H9 (cell line): Measurements from ENCODE around the gene COLQ. TPM values are rescaled to one million over a fixed set of nuclear protein-coding genes. Genes with fewer than 3 reads are reported as not detected.
"Not testable (repeated sequence)": the region's sequence is repeated elsewhere in the genome, so short reads cannot be mapped to it uniquely, and the experiment has no call there.

Source experiments
- DNase-seq: peaks from one replicate; pipeline ENCODE4 v3.0.0-alpha.2; 2017
- H2AFZ ChIP-seq: one replicate; pipeline ENCODE4 v1.6.1; 2013; ENCODE audit warnings: mild to moderate bottlenecking, low read length, control low read depth, moderate library complexity
- H2AK5ac ChIP-seq: 2 replicates; pipeline ENCODE4 v1.6.1; 2013; ENCODE audit warnings: low read length, control low read depth, mixed read lengths; ENCODE audit not compliant: insufficient read length
- H2BK120ac ChIP-seq: one replicate; pipeline ENCODE4 v1.6.1; 2013; ENCODE audit warnings: low read depth, mild to moderate bottlenecking, low read length, control low read depth, inconsistent platforms; ENCODE audit not compliant: poor library complexity, severe bottlenecking
- H2BK12ac ChIP-seq: 2 replicates; pipeline ENCODE4 v1.6.1; 2013; ENCODE audit warnings: low read length, control low read depth, mixed read lengths, low read depth; ENCODE audit not compliant: insufficient read length
- H2BK15ac ChIP-seq: 2 replicates; pipeline ENCODE4 v1.6.1; 2013; ENCODE audit warnings: low read depth, low read length, control low read depth
- H2BK20ac ChIP-seq: one replicate; pipeline ENCODE4 v1.6.1; 2013; ENCODE audit warnings: low read depth, mild to moderate bottlenecking, low read length, control low read depth, inconsistent platforms; ENCODE audit not compliant: poor library complexity, severe bottlenecking
- H2BK5ac ChIP-seq: 2 replicates; pipeline ENCODE4 v1.6.1; 2013; ENCODE audit warnings: low read length, control low read depth, mixed read lengths; ENCODE audit not compliant: insufficient read length
- H3K14ac ChIP-seq: 2 replicates; pipeline ENCODE4 v1.6.1; 2013; ENCODE audit warnings: low read length, control low read depth; ENCODE audit not compliant: insufficient read depth
- H3K18ac ChIP-seq: 2 replicates; pipeline ENCODE4 v1.6.1; 2013; ENCODE audit warnings: low read depth, mild to moderate bottlenecking, mixed read lengths, low read length, control low read depth; ENCODE audit not compliant: insufficient read length
- H3K23ac ChIP-seq: 2 replicates; pipeline ENCODE4 v1.6.1; 2013; ENCODE audit warnings: low read length, control low read depth, mixed read lengths, low read depth; ENCODE audit not compliant: insufficient read length
- H3K23me2 ChIP-seq: 2 replicates; pipeline ENCODE4 v1.6.1; 2013; ENCODE audit warnings: low read depth, mild to moderate bottlenecking, mixed read lengths, low read length, control low read depth; ENCODE audit not compliant: insufficient read length, poor library complexity, severe bottlenecking
- H3K27ac ChIP-seq: 2 replicates; pipeline ENCODE4 v1.5.1; 2013; ENCODE audit warnings: low read length, control low read depth, mixed read lengths, low read depth; ENCODE audit not compliant: insufficient read length
- H3K27me3 ChIP-seq: 2 replicates; pipeline ENCODE4 v1.6.1; 2013; ENCODE audit warnings: low read length, control low read depth, inconsistent platforms; ENCODE audit not compliant: insufficient read depth
- H3K4ac ChIP-seq: 2 replicates; pipeline ENCODE4 v1.6.1; 2013; ENCODE audit warnings: low read depth, mild to moderate bottlenecking, control low read depth, inconsistent platforms, low read length, moderate library complexity
- H3K4me1 ChIP-seq: 2 replicates; pipeline ENCODE4 v1.6.1; 2013; ENCODE audit warnings: low read length, control low read depth, inconsistent platforms; ENCODE audit not compliant: insufficient read depth
- H3K4me2 ChIP-seq: 2 replicates; pipeline ENCODE4 v1.6.1; 2013; ENCODE audit warnings: low read length, control low read depth, mixed read lengths; ENCODE audit not compliant: insufficient read length, insufficient read depth
- H3K56ac ChIP-seq: 2 replicates; pipeline ENCODE4 v1.6.1; 2013; ENCODE audit warnings: low read depth, mild to moderate bottlenecking, mixed read lengths, low read length, control low read depth; ENCODE audit not compliant: insufficient read length
- H3K79me1 ChIP-seq: 2 replicates; pipeline ENCODE4 v1.6.1; 2013; ENCODE audit warnings: low read depth, mild to moderate bottlenecking, moderate library complexity, low read length, control low read depth, inconsistent platforms; ENCODE audit not compliant: insufficient read depth, poor library complexity, severe bottlenecking
- H3K79me2 ChIP-seq: 2 replicates; pipeline ENCODE4 v1.6.1; 2013; ENCODE audit warnings: low read length, control low read depth, inconsistent platforms; ENCODE audit not compliant: insufficient read depth
- H3K9ac ChIP-seq: 2 replicates; pipeline ENCODE4 v1.6.1; 2013; ENCODE audit warnings: low read length, control low read depth, mixed read lengths; ENCODE audit not compliant: insufficient read length; ENCODE audit errors: extremely low read depth
- H3K9me3 ChIP-seq: one replicate; pipeline ENCODE4 v1.6.1; 2013; ENCODE audit warnings: low read depth, low read length, inconsistent platforms; ENCODE audit not compliant: control insufficient read depth
- H3T11ph ChIP-seq: one replicate; pipeline ENCODE4 v1.6.1; 2013; ENCODE audit warnings: mild to moderate bottlenecking, low read length, control low read depth, inconsistent platforms
- H4K20me1 ChIP-seq: one replicate; pipeline ENCODE4 v1.6.1; 2013; ENCODE audit not compliant: control insufficient read depth, insufficient read length, insufficient read depth
- H4K5ac ChIP-seq: 2 replicates; pipeline ENCODE4 v1.6.1; 2013; ENCODE audit warnings: low read depth, mild to moderate bottlenecking, mixed read lengths, low read length, control low read depth; ENCODE audit not compliant: insufficient read length
- H4K8ac ChIP-seq: replicated peaks from 2 replicates; pipeline ENCODE4 v1.6.1; 2013; ENCODE audit warnings: low read length, control low read depth, mixed read lengths, low read depth; ENCODE audit not compliant: insufficient read length
- H4K91ac ChIP-seq: 2 replicates; pipeline ENCODE4 v1.6.1; 2013; ENCODE audit warnings: low read depth, mild to moderate bottlenecking, moderate library complexity, mixed read lengths, low read length, control low read depth; ENCODE audit not compliant: insufficient read length
- H3K27ac Mint-ChIP-seq, 3 experiments: 2 replicates in 2 of 3; 3 replicates in 1 of 3; pipeline ENCODE4 v1.8.0; 2020 to 2021; ENCODE audit warnings: mixed read lengths in 3 of 3, mild to moderate bottlenecking in 1 of 3, moderate library complexity in 1 of 3
- H3K27me3 Mint-ChIP-seq: 2 replicates; pipeline ENCODE4 v1.8.0; 2021; ENCODE audit warnings: low read depth, mild to moderate bottlenecking, moderate library complexity, mixed read lengths
- H3K36me3 Mint-ChIP-seq, 3 experiments: 2 replicates in 2 of 3; 3 replicates in 1 of 3; pipeline ENCODE4 v1.8.0; 2020 to 2021; ENCODE audit warnings: low read depth in 3 of 3, mixed read lengths in 3 of 3; ENCODE audit not compliant: insufficient read depth in 1 of 3
- H3K4me1 Mint-ChIP-seq, 2 experiments: 2 replicates each; pipeline ENCODE4 v1.8.0; 2020; ENCODE audit warnings: mixed read lengths in 2 of 2
- H3K4me3 Mint-ChIP-seq, 2 experiments: 2 replicates in 1 of 2; 3 replicates in 1 of 2; pipeline ENCODE4 v1.8.0; 2020 to 2021; ENCODE audit warnings: mild to moderate bottlenecking in 2 of 2, mixed read lengths in 2 of 2, moderate library complexity in 1 of 2
- H3K9me3 Mint-ChIP-seq, 2 experiments: 2 replicates in 1 of 2; 3 replicates in 1 of 2; pipeline ENCODE4 v1.8.0; 2020; ENCODE audit warnings: mild to moderate bottlenecking in 2 of 2, mixed read lengths in 2 of 2, moderate library complexity in 1 of 2
- CTCF ChIP-seq: fragments of 200-600 bp; sonication (generic); conservative IDR thresholded peaks from 3 replicates; pipeline ENCODE4 v1.8.0; 2021; ENCODE audit warnings: antibody characterized with exemption, mild to moderate bottlenecking
- WGBS: extraction: QIAGEN DNeasy Blood & Tissue Kit; methylation state at CpG from one replicate; pipeline ENCODE4 v1.1.7; 2013; ENCODE audit warnings: missing lambda C conversion rate, low lambda C conversion rate, mixed read lengths; ENCODE audit not compliant: insufficient read length; ENCODE audit errors: extremely low coverage; 5-methylcytosine and 5-hydroxymethylcytosine counted together
- total RNA-seq: library from RNA; stranded (reverse); gene quantifications from 2 replicates; pipeline ENCODE4 v1.2.1, GENCODE V29; 2021

Gene COLQ
- total RNA-seq, 1 experiment from 2014 or later = 0.61 TPM

GRCh38 chr3:15486020-15486419 is 35.5 kb downstream of the COLQ start:
- H4K91ac ChIP-seq = no peak overlapping the region
- H3K4ac ChIP-seq = no peak overlapping the region
- no peak overlapping the region for H2BK5ac ChIP-seq
- H2BK20ac ChIP-seq = no peak overlapping the region
- no peak overlapping the region for H2BK12ac ChIP-seq
- no peak overlapping the region for H3K56ac ChIP-seq
- no peak overlapping the region for H4K5ac ChIP-seq
- H2BK120ac ChIP-seq = no peak overlapping the region
- no peak overlapping the region for H3K27ac ChIP-seq
- no peaks in the 10 kb centered on the region for H3K4me1 ChIP-seq
- Mint-ChIP-seq H3K4me1 (no peaks in the 10 kb centered on the region), H3K4me3 (no peak overlapping the region), H3K36me3 (no peaks in the 10 kb centered on the region), H3K27ac (no peak overlapping the region), H3K9me3 (peaks cover 0 to 4% of the 10 kb centered on the region in 2 experiments; a peak in 1 of 5 replicates), H3K27me3 (peaks cover 31% of the 10 kb centered on the region)
- no CpG with 5 or more reads among the region's 2 CpGs for WGBS
- no peak overlapping the region for H3K14ac ChIP-seq
- H3K4me2 ChIP-seq = no peak overlapping the region
- TF ChIP-seq CTCF = no peak
- H4K8ac ChIP-seq = no peak overlapping the region
- no peak overlapping the region for H2BK15ac ChIP-seq
- H3K23me2 ChIP-seq = no peaks in the 10 kb centered on the region
- no peak overlapping the region for H3K9ac ChIP-seq
- H3K79me2 ChIP-seq = no peaks in the 10 kb centered on the region
- H3K23ac ChIP-seq = no peak overlapping the region
- DNase-seq = no peak
- no peaks in the 10 kb centered on the region for H4K20me1 ChIP-seq
- no peak overlapping the region for H2AK5ac ChIP-seq
- no peak overlapping the region for H3T11ph ChIP-seq
- H2AFZ ChIP-seq = no peak overlapping the region
- H3K27me3 ChIP-seq = no peaks in the 10 kb centered on the region
- H3K18ac ChIP-seq = no peak overlapping the region
- no peaks in the 10 kb centered on the region for H3K79me1 ChIP-seq
- H3K9me3 ChIP-seq = no peaks in the 10 kb centered on the region

- H3K27me3 ChIP-seq, H2BK120ac ChIP-seq, H3K23me2 ChIP-seq, H3K79me2 ChIP-seq, H3T11ph ChIP-seq, H3K4me3 Mint-ChIP-seq, H4K20me1 ChIP-seq, H3K27ac ChIP-seq, H3K9ac ChIP-seq, H3K14ac ChIP-seq, H4K91ac ChIP-seq, H3K36me3 Mint-ChIP-seq, H3K27ac Mint-ChIP-seq, H3K4me2 ChIP-seq, H2BK15ac ChIP-seq, H3K4me1 ChIP-seq, H2BK20ac ChIP-seq, H3K79me1 ChIP-seq, H3K56ac ChIP-seq, H3K9me3 ChIP-seq, H3K23ac ChIP-seq, H2AK5ac ChIP-seq, H2AFZ ChIP-seq, H3K4me1 Mint-ChIP-seq, DNase-seq, H3K4ac ChIP-seq, H4K5ac ChIP-seq, H2BK5ac ChIP-seq, H4K8ac ChIP-seq, H2BK12ac ChIP-seq, H3K9me3 Mint-ChIP-seq, H3K18ac ChIP-seq: not testable (repeated sequence)
- whole genome bisulfite sequencing = no CpG with 5 or more reads among the region's 6 CpGs
- H3K27me3 Mint-ChIP-seq = peaks cover 31% of the 10 kb centered on the region
These were observed 37.0 kb downstream of the COLQ start for GRCh38 chr3:15484551-15484950.
